HCT116 (cell line): Measurements from ENCODE around the gene TBC1D8.

Source experiments
- EGR1 ChIP-seq: IDR thresholded peaks from 2 replicates; pipeline ENCODE4 v1.6.1; 2012; ENCODE audit warnings: low read depth
- POLR2A ChIP-seq: IDR thresholded peaks from 2 replicates; pipeline ENCODE4 v1.7.0; 2011; ENCODE audit warnings: borderline replicate concordance; ENCODE audit not compliant: insufficient read depth, insufficient read length; ENCODE audit errors: extremely low read depth
- TF ChIP-seq, protein P1 (sequence below), 3 experiments: fragments of 200-600 bp in 1 of 3; sonication (generic) in 1 of 3; IDR thresholded peaks in 2 of 3; conservative IDR thresholded peaks in 1 of 3; 2 replicates each; pipeline ENCODE4 v1.5.1; 2012 to 2017; ENCODE audit warnings: low read depth in 2 of 3, low read length in 2 of 3, antibody characterized with exemption in 1 of 3, borderline replicate concordance in 1 of 3, control low read depth in 1 of 3, mild to moderate bottlenecking in 1 of 3, mixed read lengths in 1 of 3, mixed run types in 1 of 3, moderate library complexity in 1 of 3; ENCODE audit not compliant: insufficient read depth in 1 of 3

DNA sequence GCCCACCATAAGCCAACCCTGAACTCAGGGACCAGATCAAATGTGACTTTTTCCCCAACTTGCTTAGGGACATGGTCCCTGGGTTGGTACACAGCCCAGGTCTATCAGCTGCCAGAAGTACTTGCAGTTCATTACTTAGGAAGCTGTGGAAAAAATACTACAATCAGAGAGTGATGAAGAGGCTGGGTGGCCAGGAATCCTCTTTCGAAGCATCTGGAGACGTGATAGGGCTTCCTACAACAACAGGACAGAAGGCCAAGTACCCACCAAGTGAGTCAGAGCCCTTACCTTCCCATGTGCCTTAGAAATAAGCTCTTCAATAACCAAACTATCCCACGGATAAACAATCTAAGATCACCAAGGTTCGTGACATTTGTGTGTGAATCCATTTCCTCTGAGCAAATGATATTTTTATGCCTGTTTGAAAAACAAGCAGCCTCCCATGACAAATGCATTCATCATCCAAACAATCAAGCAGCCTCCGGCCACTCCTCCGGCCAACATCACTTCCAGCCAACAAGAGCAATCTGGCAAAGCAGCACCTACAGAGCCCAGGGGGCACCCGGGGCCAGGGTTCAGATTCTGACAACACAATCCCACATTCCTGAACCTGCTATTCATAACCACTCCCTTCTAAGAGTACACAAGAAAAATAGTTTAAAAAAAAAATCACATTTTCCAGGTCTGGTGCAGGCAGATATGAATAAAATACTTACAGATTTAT lies 26.4 kb downstream of the TBC1D8 start:
- TF ChIP-seq EGR1 (0 out of 2 replicates have a peak, but pooled peaks have one; percentile 14), POLR2A (no peak)
- TF ChIP-seq, protein P1, sequence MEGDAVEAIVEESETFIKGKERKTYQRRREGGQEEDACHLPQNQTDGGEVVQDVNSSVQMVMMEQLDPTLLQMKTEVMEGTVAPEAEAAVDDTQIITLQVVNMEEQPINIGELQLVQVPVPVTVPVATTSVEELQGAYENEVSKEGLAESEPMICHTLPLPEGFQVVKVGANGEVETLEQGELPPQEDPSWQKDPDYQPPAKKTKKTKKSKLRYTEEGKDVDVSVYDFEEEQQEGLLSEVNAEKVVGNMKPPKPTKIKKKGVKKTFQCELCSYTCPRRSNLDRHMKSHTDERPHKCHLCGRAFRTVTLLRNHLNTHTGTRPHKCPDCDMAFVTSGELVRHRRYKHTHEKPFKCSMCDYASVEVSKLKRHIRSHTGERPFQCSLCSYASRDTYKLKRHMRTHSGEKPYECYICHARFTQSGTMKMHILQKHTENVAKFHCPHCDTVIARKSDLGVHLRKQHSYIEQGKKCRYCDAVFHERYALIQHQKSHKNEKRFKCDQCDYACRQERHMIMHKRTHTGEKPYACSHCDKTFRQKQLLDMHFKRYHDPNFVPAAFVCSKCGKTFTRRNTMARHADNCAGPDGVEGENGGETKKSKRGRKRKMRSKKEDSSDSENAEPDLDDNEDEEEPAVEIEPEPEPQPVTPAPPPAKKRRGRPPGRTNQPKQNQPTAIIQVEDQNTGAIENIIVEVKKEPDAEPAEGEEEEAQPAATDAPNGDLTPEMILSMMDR (IDR thresholded peaks at IDR 0.05 in 2 of 3, conservative IDR thresholded peaks at IDR 0.05 in 1 of 3; ENCODE audit: borderline replicate concordance in 1 of 3, insufficient read depth in 1 of 3, low read depth in 2 of 3, low read length in 2 of 3): no peak
